SK-N-MC (cell line): ENCODE results near the gene RPS26.

Experiments
- EZH2 ChIP-seq: fragments of 200-600 bp; sonication (generic); IDR thresholded peaks from one replicate; pipeline ENCODE4 v1.6.1; 2017; ENCODE audit warnings: antibody characterized with exemption
- POLR2AphosphoS5 ChIP-seq: IDR thresholded peaks from 2 replicates; pipeline ENCODE4 v1.6.1; 2012; ENCODE audit warnings: mild to moderate bottlenecking, low read depth, low read length, borderline replicate concordance

DNA sequence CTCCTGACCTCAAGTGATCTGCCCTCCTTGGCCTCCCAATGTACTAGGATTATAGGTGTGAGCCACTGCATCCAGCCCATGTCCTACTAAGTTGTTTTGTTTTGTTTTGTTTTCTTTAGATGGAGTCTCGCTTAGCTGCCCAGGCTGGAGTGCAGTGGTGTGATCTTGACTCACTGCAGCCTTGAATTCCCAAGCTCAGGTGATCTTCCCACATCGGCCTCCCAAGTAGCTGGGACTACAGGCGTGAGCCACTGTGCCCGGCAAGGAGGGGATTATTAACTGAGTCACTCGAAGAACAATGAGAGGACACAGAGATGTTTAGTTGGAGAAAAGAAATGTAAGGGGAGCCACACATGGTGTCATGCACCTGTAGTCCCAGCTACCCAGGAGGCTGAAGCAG, 20.3 kb downstream of the RPS26 start:
- TF ChIP-seq EZH2 = no peak
- TF ChIP-seq POLR2AphosphoS5 = no peak
